Activated CD4-positive, alpha-beta T cell treated with anti-CD3 and anti-CD28 coated beads for 36 hours (primary cell): ENCODE data around the gene LY9. TPM values are rescaled to one million over a fixed set of nuclear protein-coding genes. Genes with fewer than 3 reads are reported as not detected.

Source experiments
- ATAC-seq: fragments of 200-7000 bp; cut with Tn5 transposase; one replicate; pipeline ENCODE4 v1.10.0; 2021; ENCODE audit warnings: mild to moderate bottlenecking, moderate library complexity
- CTCF ChIA-PET: fragments of 350-600 bp; sonication (Branson Sonifier 250); formaldehyde crosslinking; loops from one replicate; lab custom pipeline; 2021; ENCODE audit warnings: antibody characterized with exemption; lab: Charles Lee
- POLR2A ChIA-PET: fragments of 350-600 bp; sonication (Branson Sonifier 250); formaldehyde crosslinking; loops from one replicate; lab custom pipeline; 2021; ENCODE audit warnings: antibody characterized with exemption, inconsistent platforms; lab: Charles Lee
- DNase-seq: peaks from one replicate; pipeline ENCODE4 v3.0.0-alpha.2; 2020
- H3K27ac Mint-ChIP-seq: one replicate; pipeline ENCODE4 v1.8.0; 2021; ENCODE audit warnings: mixed read lengths
- H3K27me3 Mint-ChIP-seq: one replicate; pipeline ENCODE4 v1.8.0; 2021; ENCODE audit warnings: mixed read lengths
- H3K36me3 Mint-ChIP-seq: one replicate; pipeline ENCODE4 v1.8.0; 2021; ENCODE audit warnings: low read depth, mixed read lengths
- H3K4me1 Mint-ChIP-seq: one replicate; pipeline ENCODE4 v1.8.0; 2021; ENCODE audit warnings: mixed read lengths
- H3K4me3 Mint-ChIP-seq: one replicate; pipeline ENCODE4 v1.8.0; 2021; ENCODE audit warnings: mild to moderate bottlenecking, moderate library complexity, mixed read lengths
- H3K9me3 Mint-ChIP-seq: one replicate; pipeline ENCODE4 v1.8.0; 2021; ENCODE audit warnings: low read depth, mixed read lengths
- intact Hi-C, 2 experiments: fragments of 100-400 bp; cut with DNase I in 1 of 2; cut with micrococcal nuclease in 1 of 2; formaldehyde crosslinking; loops; one replicate each; pipeline versions ENCODE4 v1.14.2 to v1.15.1; 2022 to 2024; cut with DNase I, micrococcal nuclease
- total RNA-seq, 2 experiments: library from RNA; stranded (reverse); gene quantifications; one replicate each; pipeline ENCODE4 v1.2.3, GENCODE V29; 2021

Gene LY9
- total RNA-seq, 2 experiments from 2014 or later, result 10.0 to 11.0 TPM

GRCh38 chr1:160877221-160877620 is 81.2 kb downstream of the LY9 start:
- peaks cover 24% of the 10 kb centered on the region for H3K4me1 Mint-ChIP-seq
- intact Hi-C loops, result loop anchor here (1.0 to 5.0 kb wide), 5 partner anchors 38 to 150 kb away; no protein-coding TSS in a partner anchor
- no peak overlapping the region for H3K4me3 Mint-ChIP-seq
- H3K27ac Mint-ChIP-seq, result no peak overlapping the region
- no peaks in the 10 kb centered on the region for H3K27me3 Mint-ChIP-seq
- no peaks in the 10 kb centered on the region for H3K9me3 Mint-ChIP-seq
- ATAC-seq (peak; percentile 70), DNase-seq (no peak)
- H3K36me3 Mint-ChIP-seq, result no peaks in the 10 kb centered on the region
- POLR2A ChIA-PET, result no interaction called here
- CTCF ChIA-PET, result interaction anchor here (0.6 to 1.7 kb wide), 12 partner anchors 8 to 154 kb away, joined by 3 to 8 read pairs (median 4); partner anchors contain the start of gene ITLN1

Other genes starting within 250 kb of the LY9 start
- 10 to 100 TPM; 14.8 to 17.8 TPM for gene CD84, start 216.7 kb upstream of the LY9 start, total RNA-seq
- 100 to 1,000 TPM; 103 to 108 TPM for gene SLAMF1, start 149.1 kb upstream of the LY9 start, total RNA-seq
- 100 to 1,000 TPM; 180 to 217 TPM for gene CD48, start 84.4 kb upstream of the LY9 start, total RNA-seq
- 10 to 100 TPM; 35.9 to 40.3 TPM for gene SLAMF7, start 56.9 kb upstream of the LY9 start, total RNA-seq
- under 1 TPM; 0.14 to 0.25 TPM for gene CD244, start 66.7 kb downstream of the LY9 start, total RNA-seq
- not detected for gene ITLN1, start 89.0 kb downstream of the LY9 start, total RNA-seq
- not detected for gene ITLN2, start 158.6 kb downstream of the LY9 start, total RNA-seq
- 10 to 100 TPM; 16.9 to 25.2 TPM for gene F11R, start 225.0 kb downstream of the LY9 start, total RNA-seq
- gene TSTD1, start 242.8 kb downstream of the LY9 start, total RNA-seq, result 10 to 100 TPM; 26.0 to 42.8 TPM
- gene USF1, start 249.8 kb downstream of the LY9 start, total RNA-seq, result 10 to 100 TPM; 34.5 to 42.8 TPM